SKM-1 treated with dmso at 0.1 percent for 144 hours (cell line): ENCODE results near the gene BMP7.
"Not testable (repeated sequence)": the region's sequence is repeated elsewhere in the genome, so short reads cannot be mapped to it uniquely, and the experiment has no call there.

ENCODE experiments used
- DNase-seq: peaks from one replicate; lab custom pipeline; 2025; ENCODE audit not compliant: unreplicated experiment; lab: John Stamatoyannopoulos, UW

Gene BMP7

DNA sequence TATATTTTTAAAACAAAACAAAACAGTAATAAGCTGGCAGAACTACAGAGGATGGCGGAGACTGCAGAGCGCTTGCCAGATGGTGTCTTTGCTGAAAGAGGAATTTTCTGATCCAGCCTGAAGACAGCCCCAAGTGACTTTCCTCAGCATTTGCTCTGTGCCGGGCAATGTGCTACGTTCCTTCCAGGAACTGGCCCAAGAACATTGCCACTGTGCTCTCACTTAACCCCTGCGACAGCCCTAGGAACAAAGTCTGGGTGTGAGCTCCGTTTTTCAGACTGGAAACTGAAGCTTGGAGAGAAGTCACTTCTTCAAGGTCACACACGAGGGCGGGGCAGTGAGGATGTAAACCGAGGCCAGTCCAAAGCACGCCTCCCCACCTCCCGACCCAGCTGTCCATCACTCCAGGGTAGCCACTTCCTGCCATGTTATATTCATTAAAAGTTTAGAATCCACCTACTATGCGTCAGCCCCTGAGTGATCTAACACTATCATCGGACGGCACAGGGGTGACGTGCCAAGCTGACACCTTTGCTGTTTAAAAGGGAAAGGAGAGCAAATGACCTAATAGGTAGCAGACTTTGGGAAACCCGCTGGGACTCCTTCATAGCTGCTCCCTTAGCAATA is 22.3 kb upstream of the BMP7 start:
- DNase-seq, result no peak

DNA sequence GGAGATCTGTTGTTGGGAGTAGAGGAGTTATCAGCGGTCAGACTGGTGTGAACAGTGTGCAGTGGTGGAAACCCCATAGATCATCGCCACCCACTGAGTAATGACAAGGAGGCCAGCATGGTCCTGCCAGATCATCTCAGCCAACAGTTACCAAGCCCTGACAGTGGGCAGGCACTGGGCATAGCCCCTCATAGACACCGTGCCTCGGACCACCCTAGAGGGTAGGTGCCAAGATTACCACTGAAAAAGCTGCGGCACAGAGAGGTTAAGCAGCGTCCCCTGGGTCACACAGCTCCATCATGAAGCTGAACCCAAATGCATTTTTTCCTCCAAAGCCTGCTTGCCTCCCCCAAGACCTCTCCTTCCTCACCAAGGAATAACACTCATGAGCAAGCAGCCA is 21.5 kb upstream of the BMP7 start:
- no peak for DNase-seq

DNA sequence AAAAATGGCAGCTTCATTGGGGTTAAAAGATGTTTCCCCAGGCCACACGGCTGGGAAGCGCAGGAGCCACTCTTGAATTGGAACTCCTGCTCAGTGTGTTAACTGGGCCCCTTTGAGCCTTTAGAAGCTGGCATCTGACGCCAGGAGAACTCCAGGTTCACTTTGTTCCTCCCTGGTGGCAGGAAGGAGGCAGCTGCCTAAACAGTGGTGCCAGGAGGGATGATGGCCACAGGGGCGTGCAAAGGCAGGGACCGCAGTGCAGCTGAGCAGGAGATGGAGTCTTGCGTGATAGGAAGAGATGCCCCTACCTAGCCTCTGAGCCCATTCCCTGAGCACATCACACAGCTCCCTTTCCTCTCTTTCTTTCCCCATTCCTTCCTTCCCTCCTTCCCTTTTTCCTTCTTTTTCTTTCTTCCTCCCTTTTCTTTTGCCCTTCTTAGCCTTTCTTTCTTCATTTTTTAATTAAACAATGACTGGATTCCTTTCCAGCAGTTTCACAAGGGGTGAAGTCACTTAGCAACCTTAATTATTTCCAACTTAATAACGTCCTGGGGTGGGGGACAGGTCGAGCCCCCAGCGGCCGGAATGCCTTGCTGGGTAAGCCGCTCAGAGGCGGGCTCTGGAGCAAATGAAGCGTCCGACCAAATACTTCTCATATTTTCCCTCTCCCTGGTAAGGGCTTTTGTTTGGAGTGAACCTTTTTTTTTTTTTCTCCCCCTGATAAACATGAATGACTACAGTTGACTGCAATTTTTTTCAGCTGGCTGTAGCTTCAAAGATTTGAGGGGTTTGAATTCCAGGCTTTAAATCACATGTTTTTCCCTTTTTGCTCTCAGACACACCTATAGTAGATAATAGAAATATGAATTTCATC is 20.8 kb upstream of the BMP7 start:
- DNase-seq, result no peak

DNA sequence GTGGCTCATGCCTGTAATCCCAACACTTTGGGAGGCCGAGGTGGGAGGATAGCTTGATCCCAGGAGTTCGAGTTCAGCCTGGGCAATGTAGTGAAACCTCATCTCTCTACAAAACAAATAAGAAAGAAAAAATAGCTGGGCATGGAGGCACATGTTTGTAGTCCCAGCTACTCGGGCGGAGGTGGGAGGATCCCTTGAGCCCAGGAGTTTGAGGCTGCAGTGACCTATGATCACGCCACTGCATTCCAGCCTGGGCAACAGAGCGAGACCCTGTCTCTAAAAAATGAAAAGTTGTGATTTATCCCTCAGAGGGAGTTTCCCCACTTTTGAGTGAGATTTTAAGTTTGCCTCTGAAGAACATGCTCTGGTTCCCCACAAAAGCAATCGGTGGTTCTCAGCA is 17.4 kb upstream of the BMP7 start:
- no peak for DNase-seq

DNA sequence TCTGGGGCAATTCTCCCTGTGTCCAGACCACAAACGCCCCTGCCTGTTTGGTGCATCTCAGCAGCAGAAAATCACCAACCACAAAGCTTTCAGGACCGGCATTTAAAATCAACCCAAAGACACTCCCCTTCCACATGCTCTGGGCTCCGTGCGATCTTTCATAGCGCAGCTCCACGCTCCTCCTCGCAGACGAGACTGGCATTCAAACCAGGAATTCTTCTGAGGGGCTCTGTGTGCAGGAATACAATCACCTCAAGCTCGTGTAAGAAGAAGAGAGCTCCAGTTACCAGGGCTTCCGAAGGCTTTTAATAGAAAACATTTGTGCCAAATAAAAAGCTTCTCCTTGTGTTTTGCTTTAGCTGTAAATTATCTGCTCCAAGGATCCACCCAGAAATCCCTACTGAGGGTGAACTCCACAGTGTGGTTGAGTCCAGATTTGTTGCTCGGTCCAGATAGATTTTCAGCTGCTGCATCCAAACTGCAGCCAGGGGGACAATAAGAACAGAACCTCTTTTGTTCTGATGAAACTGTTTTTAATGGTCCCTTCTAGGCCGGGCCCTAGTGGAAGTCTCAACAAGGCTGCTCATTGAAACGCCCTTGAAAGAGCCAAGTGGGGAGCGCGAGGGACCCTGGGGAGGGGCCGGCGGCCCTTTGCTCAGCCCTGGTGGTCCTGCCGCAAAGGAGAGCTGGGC is 16.4 kb upstream of the BMP7 start:
- DNase-seq, result no peak

DNA sequence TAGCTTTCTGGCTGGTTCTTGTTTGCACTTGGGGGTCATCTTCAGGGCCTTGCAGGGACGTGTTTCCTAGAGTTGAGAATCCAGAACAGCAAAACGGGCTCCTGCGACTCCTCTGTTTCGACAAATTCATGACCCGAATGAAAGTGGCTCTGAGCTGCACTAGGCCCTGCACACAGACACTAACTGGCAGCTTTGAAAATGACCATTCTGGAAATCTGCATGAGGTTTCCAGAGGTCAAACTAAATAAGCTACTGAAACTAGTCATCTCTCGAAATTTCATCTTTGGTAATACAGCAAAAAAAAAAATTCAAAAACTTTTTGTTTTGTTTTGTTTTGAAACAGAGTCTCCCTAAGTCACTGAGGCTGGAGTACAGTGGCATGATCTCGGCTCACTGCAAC is 15.5 kb upstream of the BMP7 start:
- no peak for DNase-seq

DNA sequence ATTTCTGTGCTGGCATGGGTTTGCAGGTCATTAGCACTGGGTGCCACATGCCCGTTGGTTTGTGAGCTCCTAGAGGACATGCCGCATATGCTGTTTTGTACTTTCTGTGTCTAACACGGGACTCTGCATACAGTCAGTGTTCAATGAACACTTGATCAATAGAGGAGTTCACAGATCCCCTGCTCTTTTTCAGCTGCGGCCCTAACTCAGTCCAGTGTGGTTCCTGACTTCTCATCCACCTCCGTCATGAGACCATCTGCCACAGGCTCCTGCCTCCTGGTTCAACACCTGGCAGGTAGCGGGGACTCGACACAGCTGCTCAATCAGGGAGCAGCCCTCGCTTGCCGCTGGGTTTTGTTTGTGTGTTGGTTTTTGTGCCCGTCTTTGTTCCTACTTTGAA is 13.8 kb upstream of the BMP7 start:
- no peak for DNase-seq

DNA sequence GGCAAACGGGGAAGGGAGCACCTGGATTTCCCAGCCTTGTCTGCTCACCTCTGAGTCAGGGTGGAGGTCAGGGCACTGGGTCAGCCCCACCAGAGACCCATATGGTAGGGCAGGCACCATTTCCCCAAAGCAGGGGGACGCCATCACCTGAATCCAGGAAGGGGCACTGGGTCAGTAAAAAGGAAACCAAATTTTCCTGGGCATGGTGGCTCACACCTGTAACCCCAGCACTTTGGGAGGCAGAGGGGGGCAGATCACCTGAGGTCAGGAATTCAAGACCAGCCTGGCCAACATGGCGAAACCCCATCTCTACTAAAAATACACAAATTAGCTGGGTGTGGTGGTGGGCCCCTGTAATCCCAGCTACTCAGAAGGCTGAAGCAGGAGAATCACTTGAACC is 13.1 kb upstream of the BMP7 start:
- not testable (repeated sequence) for DNase-seq

DNA sequence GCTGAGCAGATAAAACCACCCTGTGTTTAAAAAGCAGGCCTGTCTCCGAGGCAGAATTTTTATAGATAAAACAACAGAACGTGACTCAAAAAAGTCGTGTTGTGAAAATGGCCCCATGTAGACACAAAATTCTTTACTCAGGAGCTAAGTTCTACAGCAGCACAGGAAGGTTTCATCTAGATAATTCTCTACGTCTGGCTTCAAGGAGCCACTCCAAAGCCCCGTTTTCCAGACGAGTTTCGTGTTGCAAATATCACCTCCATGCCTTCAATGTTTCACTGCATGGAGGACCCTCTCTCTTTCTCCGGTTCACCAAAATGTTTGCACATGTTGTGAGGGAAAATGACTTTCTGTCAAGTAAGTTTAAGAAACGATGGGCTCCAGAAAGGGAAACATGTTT is 12.0 kb upstream of the BMP7 start:
- no peak for DNase-seq

DNA sequence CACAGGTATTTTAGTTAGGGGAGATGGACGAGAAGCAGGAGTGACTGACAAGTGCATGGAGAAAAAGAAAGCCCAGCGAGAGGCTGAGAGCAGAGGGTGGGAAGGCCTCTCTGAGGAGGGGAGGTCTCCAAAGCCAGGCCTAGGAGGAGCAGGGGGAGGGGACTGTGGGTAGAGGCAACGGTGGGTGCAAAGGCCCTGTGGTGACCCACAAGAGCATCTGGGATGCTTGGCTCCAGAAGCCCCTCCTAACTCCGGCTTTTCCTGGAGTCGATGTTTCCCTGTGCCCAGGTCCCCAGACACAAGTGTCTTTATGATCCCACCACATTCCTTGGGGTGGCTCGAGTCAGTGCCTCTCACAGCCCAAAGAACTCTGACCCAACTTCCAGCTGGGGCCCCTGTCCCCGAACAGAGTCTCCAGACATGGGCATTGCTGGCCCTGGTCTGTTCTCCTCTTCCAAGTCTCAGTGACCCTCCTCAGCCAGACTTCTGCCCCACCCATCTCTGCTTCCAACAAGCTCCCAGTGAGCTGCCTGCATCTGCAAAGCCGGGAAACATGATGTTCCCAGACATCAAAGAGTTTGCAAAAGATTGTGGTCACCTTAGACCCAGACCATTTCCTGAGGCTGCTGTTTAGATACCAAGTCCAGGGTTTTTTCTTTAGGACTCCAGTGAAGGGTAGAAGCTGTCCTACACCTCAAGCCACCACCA is 11.1 kb upstream of the BMP7 start:
- no peak for DNase-seq

DNA sequence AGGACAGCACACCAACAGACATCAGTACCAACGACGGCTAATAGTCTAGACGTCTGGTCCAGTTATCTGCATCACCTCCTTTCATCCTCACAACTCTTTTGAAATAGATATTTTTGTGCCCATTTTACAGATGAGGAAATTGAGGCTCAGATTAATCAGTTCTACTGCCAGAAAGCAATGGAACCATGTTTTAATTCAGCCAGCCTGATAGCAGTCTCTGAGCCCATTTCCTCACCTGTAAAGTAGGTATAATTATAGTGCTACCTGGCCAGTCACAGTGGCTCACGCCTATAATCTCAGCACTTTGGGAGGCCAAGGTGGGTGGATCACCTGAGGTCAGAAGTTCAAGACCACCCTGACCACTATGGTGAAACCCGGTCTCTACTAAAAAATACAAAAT is 9.8 kb upstream of the BMP7 start:
- DNase-seq, result no peak

DNA sequence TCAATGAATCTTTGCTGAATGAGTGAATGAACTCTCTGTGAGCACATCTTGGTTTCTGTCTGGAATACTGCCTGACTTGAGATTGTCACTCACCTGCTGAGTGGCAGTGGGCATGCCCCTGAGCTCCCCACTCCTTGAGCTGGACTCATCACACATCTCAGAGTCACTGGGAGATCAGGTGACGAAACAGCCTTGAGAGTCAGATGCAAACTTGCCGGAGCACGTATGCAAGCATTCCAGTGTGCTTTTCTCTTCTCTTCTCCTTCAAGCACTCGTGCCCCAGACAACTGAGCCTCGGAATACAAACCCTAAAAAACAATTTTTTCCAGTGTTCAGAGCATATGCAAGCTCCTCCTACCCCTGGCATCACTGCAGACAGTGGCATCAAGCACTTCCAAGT is 9.4 kb upstream of the BMP7 start:
- no peak for DNase-seq

DNA sequence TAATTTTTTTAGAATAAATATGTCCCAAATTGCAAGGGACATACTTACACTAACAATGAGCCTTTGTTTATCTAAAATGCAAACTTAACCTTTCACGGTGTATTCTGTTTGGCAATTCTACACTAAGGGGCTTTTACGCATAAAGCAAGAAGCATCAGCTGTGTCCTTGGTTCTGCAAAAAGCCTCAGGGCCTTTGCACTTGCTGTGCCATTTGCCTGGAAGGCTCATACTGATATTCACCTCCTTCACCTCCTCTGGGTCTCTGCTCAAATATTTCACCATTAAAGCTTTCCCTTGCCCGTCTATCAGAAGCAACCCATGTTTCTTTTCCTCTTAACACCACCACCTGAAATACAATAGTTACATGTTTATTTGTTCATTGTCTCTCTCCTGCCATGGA is 8.9 kb upstream of the BMP7 start:
- no peak for DNase-seq

DNA sequence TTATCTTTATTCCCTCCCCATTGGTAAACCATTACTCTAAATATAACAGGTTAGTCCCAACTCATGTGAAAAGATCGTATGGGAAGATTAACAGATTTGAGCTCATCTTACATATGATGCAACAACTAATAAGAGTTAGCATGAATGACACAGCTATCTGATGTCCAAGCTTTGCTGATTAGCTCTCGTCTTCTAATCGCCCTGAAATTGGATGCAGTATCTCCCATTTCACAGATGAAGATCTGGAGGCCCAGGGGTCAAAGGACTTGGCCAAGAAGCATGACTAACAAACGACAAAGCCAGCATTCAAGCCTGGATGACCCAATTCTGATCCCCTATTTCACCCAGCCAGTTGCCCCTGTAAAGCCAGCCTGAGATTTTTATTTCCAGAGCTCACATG is 8.4 kb upstream of the BMP7 start:
- DNase-seq, result no peak

DNA sequence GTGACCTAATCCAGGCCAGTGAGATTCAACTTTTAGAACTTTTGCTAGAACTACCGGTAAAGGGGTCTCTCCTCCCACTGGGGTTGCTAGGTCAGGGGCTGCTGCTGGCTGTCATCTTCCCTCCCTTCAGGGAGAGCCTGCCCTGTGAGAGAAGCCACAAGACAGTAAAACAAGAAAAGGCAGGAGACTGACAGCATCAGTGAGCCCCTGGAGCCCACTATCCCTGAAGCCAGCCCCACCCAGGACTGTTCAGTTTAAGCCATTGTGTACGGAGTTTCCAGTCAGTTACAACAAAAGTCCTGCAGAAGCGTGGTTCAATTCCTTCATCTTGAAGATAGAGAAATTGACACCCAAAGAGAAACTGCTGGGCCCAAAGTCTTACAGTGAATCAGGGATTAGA is 7.9 kb upstream of the BMP7 start:
- DNase-seq, result no peak

DNA sequence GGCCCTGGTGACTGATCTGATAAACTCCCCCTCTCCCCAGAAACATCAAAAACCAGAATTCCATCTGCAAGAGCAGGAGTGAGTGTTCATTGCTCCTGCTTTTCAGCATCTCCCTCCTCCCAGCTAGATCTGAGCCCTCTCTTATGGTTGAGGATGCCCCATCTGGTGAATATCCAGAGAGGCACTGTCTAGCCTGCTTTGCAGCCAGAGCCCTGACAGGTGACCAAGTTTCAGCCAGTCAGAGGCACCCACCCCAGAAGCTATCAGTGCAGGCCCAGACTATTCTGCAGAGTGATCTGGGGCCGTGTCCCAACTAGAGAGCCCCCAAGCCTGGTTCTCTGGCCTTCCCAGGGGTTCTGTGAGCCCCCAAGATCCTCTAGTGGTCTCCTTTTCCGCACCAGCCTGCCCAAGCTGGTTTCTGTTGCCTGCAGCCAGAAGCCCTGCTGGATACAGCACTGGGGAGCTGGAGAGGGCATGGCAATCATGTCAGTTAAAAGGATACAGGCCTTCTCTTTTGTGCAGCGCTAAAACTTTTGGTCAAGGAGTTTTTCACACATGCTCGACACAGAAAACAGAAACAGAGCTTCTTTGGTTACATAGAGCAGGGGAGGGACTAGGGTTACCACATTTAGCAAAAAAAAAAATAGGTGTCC is 6.6 kb upstream of the BMP7 start:
- no peak for DNase-seq

DNA sequence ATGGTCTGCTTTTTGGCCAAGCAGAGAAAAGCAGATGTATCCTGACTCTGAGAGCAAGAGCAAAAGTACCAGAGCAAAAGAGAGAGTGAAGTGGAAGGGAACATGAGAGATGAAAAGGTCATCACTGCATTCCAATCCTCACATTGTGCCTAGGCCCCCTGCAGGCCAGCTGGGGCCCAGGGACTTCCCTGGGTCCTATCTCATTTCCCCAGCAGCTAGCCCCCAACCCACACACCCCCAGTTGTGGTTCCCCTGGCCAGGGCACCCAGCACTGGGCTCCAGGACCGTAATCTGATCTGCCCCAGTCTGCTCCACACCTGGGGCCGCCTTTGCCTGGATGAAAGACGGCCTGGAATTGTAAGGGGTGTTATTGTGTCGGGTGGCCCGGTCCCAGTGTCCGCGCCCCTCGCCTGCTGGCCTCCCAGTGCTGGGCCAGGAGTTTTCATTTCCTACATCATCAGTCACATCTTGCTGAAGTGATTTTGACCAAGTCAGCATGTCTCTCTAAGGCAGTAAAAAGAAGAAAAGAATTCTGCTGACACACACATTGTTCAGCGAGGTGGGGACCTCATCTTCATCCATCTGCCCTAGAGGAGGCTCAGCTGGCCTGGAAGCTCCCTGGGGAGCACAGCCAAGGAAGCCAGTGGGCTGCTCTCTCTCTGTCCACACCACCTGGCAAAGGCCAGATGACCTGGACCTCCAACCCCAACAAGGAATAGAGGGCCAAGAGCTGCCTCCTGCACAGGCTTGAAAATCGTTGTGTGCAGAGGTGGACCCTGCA is 4.0 kb upstream of the BMP7 start:
- no peak for DNase-seq

DNA sequence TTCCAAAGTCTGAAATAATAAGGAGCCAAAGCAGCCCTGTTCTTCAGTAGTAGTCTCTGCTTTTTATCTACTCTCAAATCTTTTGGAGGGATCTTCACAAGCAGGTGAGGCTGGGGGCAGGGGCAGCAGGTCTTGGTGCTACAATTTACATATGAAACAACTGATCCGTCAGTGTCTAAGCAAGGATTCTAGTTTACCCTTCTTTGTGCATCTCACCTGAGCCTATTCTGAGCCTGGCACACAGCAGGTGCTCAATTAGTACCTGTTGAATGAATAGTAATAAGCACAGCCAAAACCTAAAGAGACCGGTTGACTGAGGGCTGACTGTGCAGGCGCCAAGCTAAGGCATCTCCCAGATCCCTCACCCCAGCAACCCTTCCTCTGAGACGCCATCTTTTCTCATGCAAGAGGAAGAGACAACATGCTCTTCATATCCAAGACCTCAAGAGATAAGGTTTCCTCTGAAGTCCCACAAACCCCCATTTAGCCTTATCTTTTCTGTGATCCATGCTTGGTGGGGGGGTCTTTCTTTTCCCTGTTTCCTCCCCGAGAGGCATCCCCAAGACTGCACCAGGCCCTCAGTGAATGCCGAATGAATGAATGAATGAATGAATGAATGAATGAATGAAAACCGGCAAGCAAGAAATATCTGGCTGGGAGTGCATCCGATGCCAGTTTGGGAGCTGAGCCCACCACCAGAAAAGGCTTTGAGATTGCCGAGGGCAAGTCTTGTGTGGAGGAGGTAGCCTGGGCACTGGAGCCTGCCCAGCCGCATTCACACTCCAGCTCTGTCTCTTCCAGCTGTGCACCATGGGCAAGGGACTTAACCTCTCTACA is 2.9 kb upstream of the BMP7 start:
- no peak for DNase-seq

DNA sequence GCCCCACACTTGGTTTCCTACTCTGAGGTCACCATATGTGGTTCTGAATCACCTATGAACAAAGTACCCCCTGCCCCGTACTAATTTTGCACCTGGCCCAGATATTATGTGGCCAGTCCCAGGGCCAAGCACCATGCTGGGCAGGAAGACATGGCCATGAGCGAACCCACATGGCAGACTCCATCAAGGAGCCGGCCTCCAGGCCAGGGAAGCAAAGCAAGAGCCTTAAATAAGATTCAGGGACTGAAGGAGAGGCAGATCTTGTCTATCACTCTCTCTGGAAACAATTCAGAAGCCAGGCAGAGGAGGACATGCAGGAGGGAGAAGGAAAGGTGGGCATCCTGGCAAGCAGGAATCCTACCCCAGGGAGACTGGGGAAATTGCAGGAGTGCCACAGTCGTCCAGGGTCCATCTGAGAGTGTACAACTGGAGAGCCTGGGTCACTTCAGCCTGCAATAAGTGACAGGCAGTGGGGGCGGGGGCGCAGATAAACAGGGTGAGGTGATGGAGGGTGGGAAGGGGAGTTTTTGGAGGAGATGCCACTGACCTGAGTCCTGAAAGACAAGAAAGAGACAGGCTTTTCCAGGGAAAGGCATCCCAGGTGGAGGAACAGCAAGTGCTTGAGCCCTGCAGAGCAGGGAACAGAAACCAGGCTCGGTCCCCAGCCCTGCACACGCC is 2.1 kb upstream of the BMP7 start:
- no peak for DNase-seq
